OCI-M1 (cell line): ENCODE measurements around the gene HPS4.
A peak's percentile ranks its signal among the peaks of the same experiment; 100 is the strongest.
"Not testable (repeated sequence)": the region's sequence is repeated elsewhere in the genome, so short reads cannot be mapped to it uniquely, and the experiment has no call there.

Experiments
- DNase-seq: peaks from one replicate; lab custom pipeline; 2025; lab: John Stamatoyannopoulos, UW

The HPS4 gene

GRCh38 chr22:26483439-26484359, at the start of gene HPS4, which contains the start of gene SRRD:
Gene HPS4, minus strand, starts transcription at chr22:26483783. Its CDS starts 2,021 bp downstream, at chr22:26481762.
Gene SRRD, plus strand, starts transcription at chr22:26483877. Its CDS starts 14 bp downstream, at chr22:26483891.
- peak; percentile 98 for DNase-seq

GRCh38 chr22:26529345-26529744, 45.8 kb upstream of the HPS4 start:
- no peak for DNase-seq

- DNase-seq, result not testable (repeated sequence)
Observed at GRCh38 chr22:26528518-26528917, 44.9 kb upstream of the HPS4 start.

GRCh38 chr22:26527574-26528465, 44.2 kb upstream of the HPS4 start:
- DNase-seq, result no peak

- no peak for DNase-seq
Observed at GRCh38 chr22:26527167-26527566, 43.6 kb upstream of the HPS4 start.

GRCh38 chr22:26525946-26526564, 42.5 kb upstream of the HPS4 start:
- DNase-seq, result no peak

GRCh38 chr22:26524870-26525269, 41.3 kb upstream of the HPS4 start:
- DNase-seq, result no peak

GRCh38 chr22:26522592-26522991, 39.0 kb upstream of the HPS4 start:
- no peak for DNase-seq

- DNase-seq, result no peak
Observed at GRCh38 chr22:26522012-26522411, 38.4 kb upstream of the HPS4 start.

GRCh38 chr22:26517429-26517828, 33.8 kb upstream of the HPS4 start:
- no peak for DNase-seq

GRCh38 chr22:26516503-26516902, 32.9 kb upstream of the HPS4 start:
- DNase-seq, result peak; percentile 27

GRCh38 chr22:26515931-26516330, 32.3 kb upstream of the HPS4 start:
- no peak for DNase-seq

- no peak for DNase-seq
Observed at GRCh38 chr22:26514419-26515161, 31.0 kb upstream of the HPS4 start.

GRCh38 chr22:26513838-26514237, 30.3 kb upstream of the HPS4 start:
- no peak for DNase-seq

GRCh38 chr22:26512149-26512793, 28.7 kb upstream of the HPS4 start, which contains the start of gene TFIP11:
Gene TFIP11, minus strand, starts transcription at chr22:26512473. Its CDS starts 2,201 bp downstream, at chr22:26510272.
- DNase-seq, result peak; percentile 99

GRCh38 chr22:26508148-26508547, 24.6 kb upstream of the HPS4 start:
- no peak for DNase-seq

GRCh38 chr22:26503758-26504157, 20.2 kb upstream of the HPS4 start:
- DNase-seq, result no peak

- peak; percentile 80 for DNase-seq
Observed at GRCh38 chr22:26502688-26503561, 19.3 kb upstream of the HPS4 start.

GRCh38 chr22:26501996-26502395, 18.4 kb upstream of the HPS4 start:
- no peak for DNase-seq
